ENCODE data around the gene MAP4K2.
A peak's percentile ranks its signal among the peaks of the same experiment; 100 is the strongest.

MAP4K2 gene

DNA sequence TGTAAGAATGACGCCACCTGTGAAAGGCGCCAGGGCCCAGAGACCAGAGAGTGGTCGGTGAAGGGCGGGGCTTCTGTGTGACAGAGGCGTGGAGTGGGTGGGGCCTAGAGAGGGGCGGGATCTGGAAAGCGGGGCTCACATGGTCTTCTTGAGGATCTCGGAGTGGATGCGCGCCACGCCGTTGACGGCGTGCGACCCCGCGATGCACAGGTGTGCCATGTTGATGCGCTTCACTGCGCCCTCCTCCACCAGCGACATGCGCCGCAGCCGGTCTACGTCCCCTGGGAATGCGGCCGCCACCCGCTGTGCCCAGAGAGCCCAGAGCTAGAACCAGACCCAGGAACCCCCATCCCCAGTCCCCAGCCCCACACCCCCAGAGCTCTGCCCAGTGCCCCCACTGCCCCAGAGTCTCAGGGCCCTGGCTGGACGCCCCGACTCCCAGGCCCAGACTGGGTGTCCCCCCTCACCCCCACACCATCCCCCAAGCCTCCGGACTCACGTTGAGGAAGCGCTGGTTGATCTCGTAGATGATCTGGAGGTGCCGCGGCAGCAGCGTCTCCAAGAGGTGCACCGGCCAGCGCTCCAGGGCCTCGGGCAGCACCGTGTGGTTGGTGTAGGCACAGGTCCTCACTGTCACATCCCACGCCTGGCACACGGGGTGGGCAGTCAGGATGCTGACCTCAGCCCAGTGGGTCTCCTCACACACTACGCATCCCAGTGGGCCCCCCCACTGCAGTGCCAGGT lies 49.5 kb downstream of the MAP4K2 start:
- DNase-seq = no peak

DNA sequence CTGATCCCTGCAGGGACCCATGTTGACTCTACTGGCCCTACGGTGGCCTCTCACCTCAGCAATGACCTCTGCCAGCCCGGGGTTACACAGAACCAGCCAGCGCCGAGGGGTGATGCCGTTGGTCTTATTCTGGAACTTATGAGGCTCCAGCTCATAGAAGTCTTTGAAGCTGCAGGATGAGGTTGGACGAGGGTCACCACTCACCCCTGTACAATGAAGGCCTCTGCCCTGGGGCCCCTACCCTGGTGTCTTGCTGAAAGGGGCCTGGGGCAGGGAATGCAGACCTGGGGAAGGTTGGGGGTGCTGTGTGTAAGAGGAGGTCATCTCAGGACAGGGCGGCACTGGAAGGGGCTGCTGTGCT lies 50.0 kb downstream of the MAP4K2 start:
- no peak for DNase-seq

- DNase-seq = no peak
Measured at GRCh38 chr11:64752175-64752970, 50.6 kb downstream of the MAP4K2 start.

DNA sequence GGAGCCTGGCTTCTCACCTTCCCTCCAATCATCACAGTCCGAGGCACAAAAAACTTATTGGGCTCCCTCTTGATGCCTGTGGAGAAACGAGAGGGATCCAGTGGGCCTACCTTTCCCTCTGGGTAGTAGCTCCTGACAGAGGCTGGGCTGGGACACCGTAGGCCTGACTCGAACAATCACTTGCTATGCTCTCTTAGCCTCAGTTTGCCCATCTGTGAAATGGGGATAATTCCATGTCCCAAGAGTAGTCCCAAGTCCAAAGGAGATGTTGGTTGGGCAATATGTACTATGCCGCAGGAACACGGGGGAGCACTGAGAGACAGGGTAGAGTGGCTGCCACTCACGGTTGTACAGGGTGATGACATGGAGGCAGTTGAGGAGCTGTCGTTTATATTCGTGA lies 51.4 kb downstream of the MAP4K2 start:
- DNase-seq = no peak

DNA sequence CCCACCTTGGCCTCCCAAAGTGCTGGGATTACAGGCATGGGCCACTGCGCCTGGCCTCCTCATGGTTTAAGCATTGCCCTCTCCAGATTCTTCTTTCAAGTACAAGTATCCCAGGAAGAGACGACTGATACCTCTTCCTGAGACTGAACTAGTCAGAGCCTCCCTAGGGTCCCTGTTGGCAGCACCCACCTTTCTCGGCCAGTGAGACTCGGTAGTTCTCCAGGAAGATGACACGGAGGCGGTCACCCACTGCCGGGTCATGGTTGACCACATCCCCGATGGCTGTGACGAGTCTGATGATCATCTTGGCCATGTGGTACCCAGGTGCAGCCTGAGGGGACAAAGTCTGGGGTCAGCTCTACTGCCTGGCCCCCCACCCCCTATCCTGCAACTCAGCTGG lies 51.9 kb downstream of the MAP4K2 start:
- DNase-seq = no peak

DNA sequence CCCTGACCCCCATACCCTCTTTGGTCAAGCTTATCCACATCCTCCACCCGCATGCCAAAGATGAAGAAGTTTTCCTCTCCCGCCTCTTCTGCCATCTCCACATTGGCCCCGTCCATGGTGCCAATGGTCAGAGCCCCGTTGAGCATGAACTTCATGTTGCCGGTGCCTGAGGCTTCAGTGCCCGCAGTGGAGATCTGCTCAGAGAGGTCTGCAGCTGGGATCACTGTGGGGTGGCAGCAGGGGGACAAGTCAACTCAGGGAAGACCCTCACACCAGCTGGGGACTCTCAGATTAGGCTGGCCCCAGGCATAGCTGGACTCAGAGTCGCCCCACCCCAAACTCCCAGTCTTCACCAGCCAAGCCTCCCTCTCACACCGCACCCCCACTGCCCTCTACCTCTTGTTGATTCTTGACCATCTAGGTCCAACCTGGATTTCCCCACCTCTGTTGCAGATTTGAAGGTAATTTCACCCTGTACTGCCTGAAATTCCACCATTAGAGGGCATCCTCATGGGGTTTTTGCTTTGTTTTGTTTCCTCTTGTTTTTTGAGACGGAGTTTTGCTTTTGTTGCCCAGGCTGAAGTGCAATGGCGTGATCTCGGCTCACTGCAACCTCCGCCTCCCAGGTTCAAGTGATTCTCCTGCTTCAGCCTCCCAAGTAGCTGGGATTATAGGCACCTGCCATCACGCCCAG lies 52.5 kb downstream of the MAP4K2 start:
- no peak for DNase-seq

- no peak for DNase-seq
Measured at GRCh38 chr11:64747961-64748665, 54.9 kb downstream of the MAP4K2 start.

DNA sequence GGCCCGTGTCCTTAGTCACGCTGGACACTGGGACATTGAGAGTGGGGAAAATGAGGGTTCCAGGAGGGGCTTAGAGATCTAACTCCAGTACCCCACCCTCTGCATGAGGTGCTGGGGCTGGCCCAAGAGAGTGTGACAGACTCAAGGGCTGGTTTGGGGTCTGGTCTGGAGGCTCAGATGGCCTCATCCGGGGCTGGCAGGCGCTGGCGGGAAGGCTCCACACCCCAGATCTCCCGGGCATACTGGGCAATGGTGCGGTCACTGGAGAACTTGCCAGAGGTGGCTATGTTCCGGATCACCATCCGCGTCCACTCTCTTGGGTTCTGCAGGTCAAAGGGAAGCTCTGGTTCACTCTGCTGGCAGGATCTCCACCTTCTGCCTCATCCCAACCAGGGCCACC lies 56.5 kb downstream of the MAP4K2 start:
- no peak for DNase-seq

DNA sequence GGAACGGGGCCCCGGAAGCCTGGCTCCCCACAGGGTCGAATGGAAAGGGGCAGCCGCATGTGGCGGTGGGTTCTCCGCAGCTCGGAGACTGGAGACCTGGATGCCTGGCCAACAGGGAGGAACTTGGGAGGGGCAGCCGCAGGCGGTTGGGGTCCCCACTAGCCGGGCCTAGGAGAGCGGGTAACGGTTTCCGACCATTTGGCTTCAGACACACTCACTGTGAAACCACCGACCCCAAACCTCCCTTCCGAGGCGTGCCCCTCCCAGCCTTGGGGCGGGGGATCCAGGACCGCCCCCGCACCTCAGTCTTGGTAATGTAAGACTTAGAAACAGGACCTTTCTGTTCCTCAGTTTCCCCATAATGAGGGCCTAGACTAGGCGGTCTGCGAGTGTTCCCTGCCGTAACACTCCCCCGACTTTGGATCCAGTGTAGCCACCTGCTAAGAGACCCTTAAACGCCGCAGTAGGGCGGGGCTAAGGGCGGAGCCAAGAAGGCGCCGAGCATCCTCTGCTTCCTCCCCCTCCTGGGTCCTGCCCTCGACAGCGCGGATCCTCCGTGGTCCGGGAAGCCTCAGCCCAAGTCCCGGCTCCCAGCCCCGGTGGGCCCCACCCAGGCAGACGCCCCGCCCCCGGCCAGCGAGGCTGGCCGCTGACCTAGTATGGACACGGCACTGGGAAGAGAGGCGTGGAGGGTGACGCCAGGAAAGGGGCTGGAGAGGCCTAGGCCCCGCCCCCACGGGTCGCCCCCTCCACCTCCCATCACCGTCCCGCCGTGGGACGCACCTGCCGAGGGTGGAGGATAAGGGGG lies 57.3 kb downstream of the MAP4K2 start:
- DNase-seq = peak in 2 of 3 experiments; percentile 39 to 48

GRCh38 chr11:64745189-64745520 lies 57.9 kb downstream of the MAP4K2 start:
- DNase-seq = peak in 2 of 3 experiments; percentile 44 to 47

DNA sequence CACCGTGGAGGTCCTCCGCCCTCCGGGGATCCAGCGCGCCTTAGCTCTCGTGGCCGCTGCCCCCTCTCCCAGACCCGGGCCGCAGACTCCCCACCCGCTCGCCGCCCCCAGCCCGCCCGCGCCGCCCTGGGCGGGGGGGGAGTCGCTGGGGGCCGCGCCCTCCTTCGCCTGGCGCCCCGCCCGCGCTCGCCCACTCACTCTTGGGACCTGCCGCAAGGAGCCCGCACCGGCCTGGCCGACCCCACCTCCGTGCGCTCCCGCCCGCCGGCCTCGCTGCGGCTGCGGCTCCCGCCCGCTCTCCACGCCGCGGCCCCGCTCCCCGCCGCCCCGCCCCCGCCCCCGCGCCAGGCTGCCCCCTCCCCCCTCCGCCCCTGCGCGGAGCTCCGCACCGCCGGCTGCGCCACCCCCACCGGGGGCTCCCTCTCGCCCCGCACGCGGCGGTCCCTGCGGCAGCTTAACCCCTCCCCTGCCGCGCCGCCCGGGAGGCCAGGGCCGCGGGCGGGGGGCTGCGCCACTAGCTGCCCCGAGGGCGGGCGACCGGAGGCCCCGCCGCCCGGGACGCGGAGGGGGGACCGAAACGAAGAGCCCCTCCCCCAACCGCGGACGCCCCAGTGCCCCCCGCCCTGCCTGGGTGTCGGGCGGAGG lies 58.3 kb downstream of the MAP4K2 start:
- DNase-seq = no peak

DNA sequence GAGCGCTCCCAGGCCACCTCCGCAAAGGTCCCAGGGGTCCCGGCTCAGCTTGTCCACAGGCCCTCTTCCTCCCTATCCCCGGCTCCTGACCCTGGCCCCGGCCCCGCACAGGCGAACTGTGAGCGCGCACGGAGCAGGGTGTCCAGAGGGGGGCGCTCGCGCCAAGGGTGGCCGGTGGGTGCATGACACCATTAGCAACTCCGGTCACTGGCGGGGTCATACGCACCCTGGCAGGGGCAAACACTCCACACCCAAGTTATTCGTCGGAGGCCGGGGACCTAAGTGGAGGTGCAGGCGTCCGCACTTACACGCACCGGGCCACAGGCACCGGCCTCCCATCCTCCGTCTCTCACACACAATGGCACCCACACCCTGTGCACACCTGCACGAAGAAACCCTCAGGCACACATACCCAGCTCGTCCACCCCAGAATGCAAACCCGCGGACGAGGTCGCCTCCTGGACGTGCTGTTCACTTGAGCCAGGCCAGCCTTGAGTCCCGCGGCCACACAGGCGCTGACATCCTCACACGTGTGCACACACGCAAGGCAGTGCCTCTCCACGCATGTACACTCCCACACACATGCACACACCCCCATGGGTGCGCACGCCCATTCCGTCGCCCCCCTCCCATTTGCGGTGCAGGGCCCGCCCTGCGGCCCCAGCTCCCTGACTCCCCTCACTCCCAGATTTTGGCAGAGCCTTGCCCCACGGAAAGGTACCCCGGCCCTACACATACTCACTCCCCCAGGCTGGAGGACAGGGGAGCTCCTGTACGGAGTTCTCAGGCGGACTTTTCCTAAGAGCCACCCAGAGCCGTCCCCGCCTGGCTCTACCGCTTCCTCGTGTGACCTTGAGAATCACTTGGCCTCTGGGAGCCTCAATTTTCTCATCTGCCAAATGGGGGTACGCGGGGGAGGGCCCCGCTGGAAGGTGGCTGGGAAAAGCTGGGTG lies 59.1 kb downstream of the MAP4K2 start, which contains the start of gene RASGRP2:
Gene RASGRP2 (minus strand): TSS at position 552 of the 953 bp plus-strand sequence. CDS start 1,276 bp downstream, outside the sequence.
- DNase-seq = peak in 2 of 3 experiments; percentile 57 to 62

DNA sequence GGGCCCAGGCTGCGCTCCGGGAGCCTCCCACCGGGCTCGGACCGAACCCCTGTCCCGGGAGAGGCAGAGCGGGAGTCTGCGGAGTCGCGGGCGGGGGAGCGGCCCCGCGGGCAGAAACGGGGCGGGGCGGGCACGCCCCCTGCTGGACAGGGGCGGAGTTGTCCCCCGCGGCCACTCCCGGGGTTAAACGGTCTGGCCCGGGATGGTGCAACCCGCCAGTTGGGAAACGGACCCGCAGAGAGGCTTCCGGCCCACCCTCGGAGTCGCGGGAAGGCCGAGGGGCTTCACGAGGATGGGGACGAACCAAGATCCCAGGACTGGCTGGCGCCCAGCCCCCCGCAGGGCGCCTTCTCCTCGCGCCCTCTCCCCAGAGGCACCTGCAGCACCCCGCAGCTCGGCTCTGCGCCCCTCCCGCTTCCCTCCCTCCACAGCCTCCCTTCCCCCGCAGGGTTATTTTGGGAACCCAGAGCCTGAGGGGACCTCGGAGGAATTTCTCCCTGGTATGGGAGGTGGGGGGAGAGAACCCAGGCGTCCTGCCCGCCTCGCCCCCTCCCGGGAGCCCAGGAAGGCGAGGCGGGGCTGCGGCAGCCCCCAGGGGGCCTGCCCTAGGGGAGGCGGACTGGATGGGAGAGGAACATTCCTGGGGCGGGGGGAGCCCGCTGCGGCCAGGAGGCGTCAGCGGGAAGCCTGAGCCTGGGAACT lies 60.0 kb downstream of the MAP4K2 start:
- peak; percentile 24 to 73 (median 63) for DNase-seq

- peak in 2 of 3 experiments; percentile 63 to 69 for DNase-seq
Measured at GRCh38 chr11:64742087-64742888, 60.7 kb downstream of the MAP4K2 start.

DNA sequence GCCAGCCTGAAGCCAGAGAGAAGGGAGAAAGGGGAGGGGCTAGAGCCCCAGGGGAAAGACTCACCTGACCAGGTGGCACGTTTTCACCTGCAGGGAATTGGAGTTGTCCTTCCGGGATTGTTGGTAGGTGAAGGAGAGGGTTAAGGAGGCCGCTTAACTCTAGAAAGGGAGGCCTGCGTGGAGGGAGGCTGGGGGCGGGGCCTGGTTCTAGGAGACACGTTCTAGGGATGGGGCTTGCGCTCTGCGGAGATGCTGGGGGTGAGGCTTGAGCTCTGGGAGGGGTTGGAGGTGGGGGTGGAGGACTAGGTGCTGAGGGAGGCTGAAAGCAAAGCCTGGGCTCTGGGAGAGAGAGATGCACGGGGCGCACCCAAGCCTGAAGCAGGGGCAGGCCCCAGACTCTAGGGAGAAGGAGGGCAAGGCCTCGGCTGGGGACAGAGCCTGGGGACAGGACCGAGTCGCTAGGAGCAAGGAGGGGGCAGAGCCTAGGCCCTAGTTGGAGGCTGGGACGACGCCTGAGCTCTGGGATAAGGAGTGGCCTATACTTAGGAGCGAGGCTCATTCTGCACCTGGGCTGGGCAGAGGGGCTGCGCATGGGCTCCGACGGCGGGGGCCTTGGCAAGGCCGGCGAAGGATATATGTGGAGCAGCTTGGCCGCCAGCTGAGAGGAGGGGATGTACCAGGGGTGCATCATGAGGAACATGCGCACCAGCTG lies 61.5 kb downstream of the MAP4K2 start:
- DNase-seq = peak in 1 of 3 experiments; percentile 26

GRCh38 chr11:64739871-64740270 lies 63.1 kb downstream of the MAP4K2 start:
- DNase-seq = no peak

DNA sequence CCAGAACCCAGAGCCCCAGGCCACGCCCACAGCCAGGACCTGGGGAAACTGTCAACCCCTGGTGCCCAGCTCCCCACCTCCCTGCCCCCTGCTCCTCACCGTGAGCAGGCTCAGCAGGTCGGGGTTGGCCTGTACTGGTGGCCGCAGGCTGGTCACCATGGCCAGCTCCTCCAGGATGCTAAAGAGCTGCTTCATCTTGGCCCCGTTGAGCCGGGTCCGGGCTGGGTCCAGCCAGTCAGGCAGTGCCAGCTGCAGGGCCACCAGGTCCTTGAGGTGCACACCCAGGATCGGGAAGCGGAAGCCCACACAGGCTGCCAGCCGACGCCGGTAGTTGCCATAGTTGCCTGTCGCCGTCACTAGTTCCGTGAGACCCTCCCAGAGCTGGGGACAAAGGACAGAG lies 66.4 kb downstream of the MAP4K2 start:
- DNase-seq = no peak

DNA sequence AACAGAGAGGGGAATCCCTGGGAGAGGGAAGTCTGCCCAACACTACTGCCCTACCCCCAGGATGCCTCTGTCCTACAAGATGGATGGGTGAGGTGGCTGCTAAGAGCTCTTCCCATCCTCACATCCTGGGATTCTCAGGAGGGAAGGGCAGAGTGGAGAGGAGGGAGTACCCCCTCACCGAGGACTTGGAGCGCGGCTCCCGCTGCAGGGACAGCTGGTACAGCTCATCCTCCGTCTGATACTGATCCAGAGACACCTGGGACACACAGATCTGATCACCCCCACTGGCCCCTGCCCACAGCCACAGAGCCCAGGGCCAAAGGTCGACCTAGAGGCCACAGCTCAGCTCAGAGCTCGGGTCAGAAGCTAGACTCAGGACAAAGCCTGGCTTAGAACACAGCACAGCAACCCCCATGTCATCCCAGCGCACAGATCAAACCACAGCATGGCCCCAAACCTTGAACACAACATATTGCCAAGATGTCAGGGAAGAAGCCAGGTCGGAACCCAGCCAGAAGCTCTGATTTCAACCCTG lies 67.2 kb downstream of the MAP4K2 start:
- no peak for DNase-seq

Measured in NCI-H1417 (cell line).